HG03575 (cell line): ENCODE measurements around the gene SLC12A9.

Experiments
- ATAC-seq: cut with Tn5 transposase; IDR thresholded peaks from one replicate; pipeline ENCODE4 v1.9.1; 2021; ENCODE audit not compliant: unreplicated experiment, insufficient number of reproducible peaks, low FRiP score; ENCODE audit errors: extremely low read depth

The SLC12A9 gene

DNA sequence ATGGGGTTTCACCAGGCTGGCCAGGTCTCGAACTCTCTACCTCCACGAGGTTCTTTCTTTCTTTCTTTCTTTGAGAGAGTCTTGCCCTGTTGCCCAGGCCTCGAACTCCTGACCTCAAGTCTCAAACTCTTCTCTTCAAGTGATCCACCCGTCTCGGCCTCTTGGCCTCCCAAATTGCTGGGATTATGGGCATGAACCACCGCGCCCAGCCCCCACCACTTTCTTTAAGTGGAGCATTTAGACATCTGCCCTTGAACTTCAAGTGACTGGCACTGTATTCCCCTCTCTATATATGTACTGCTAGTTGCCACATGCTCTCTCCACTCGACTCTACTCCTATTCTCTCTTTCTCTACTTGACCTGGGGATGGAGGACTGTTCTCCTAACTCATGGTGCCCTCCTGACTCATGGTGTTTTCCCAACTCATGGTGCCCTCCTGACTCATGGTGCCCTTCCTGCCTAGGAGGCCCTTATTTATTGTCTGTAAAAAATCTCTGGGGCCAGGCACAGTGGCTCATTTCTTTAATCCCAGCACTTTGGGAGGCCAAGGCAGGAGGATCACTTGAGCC, 62.5 kb downstream of the SLC12A9 start:
- ATAC-seq, result no peak
